MM.1S (cell line): Measurements from ENCODE around the gene SLC35D1.

Experiments
- EZH2 ChIP-seq: fragments of 300-600 bp; sonication (generic); optimal IDR thresholded peaks from 2 replicates; pipeline ENCODE3; 2017; ENCODE audit warnings: low read depth, mild to moderate bottlenecking, antibody characterized with exemption, low read length, mixed read lengths
- TF ChIP-seq, protein P1 (sequence below): fragments of 300-600 bp; sonication (generic); IDR thresholded peaks from 2 replicates; pipeline ENCODE4 v1.5.1; 2016; ENCODE audit warnings: antibody characterized with exemption, low read length, mixed read lengths

DNA sequence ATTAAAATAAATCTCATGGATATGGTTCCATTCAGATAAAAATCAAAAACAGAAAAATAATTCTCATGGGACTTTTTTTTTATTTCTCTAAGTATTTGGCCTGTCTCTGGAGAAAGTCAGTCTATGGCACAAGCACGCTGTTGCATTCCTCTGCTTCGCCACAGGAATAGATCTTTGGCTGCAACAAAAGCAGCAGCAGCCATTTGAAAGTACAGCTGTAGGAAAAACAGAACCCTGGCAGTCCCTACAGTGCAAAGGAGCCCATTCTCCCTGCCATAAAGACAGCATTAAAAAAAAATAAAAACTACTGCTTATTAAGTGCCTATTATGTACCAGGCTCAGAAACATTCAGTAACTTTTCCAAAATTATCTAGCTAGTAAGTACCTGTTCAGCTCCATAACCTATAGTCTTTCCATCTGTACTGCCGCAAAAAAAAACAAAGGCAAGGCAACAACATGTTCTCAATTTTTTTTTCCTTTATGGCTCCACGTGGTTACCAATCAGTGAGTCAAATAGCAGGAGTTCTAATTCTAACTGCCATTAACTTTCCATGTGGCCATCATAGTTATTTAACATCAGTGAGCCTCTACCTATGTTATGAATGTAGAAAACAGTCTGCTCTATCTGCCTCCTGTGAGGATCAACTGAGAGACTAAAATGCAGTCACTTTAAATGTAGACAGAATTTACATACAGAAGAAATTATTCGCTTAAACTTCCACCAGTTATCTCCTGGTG, 22.7 kb downstream of the SLC35D1 start:
- TF ChIP-seq, protein P1, sequence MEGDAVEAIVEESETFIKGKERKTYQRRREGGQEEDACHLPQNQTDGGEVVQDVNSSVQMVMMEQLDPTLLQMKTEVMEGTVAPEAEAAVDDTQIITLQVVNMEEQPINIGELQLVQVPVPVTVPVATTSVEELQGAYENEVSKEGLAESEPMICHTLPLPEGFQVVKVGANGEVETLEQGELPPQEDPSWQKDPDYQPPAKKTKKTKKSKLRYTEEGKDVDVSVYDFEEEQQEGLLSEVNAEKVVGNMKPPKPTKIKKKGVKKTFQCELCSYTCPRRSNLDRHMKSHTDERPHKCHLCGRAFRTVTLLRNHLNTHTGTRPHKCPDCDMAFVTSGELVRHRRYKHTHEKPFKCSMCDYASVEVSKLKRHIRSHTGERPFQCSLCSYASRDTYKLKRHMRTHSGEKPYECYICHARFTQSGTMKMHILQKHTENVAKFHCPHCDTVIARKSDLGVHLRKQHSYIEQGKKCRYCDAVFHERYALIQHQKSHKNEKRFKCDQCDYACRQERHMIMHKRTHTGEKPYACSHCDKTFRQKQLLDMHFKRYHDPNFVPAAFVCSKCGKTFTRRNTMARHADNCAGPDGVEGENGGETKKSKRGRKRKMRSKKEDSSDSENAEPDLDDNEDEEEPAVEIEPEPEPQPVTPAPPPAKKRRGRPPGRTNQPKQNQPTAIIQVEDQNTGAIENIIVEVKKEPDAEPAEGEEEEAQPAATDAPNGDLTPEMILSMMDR: no peak
- TF ChIP-seq EZH2: no peak
